Measurements from ENCODE around the gene TMEM86A. TPM values are rescaled to one million over a fixed set of nuclear protein-coding genes. Genes with fewer than 3 reads are reported as not detected.

The TMEM86A gene
- total and polyA plus RNA-seq, 2 of the 13 experiments (the other 11 are each of a cell fraction or from before 2014, with no cell fraction given) = 0.03 to 0.07 TPM

DNA sequence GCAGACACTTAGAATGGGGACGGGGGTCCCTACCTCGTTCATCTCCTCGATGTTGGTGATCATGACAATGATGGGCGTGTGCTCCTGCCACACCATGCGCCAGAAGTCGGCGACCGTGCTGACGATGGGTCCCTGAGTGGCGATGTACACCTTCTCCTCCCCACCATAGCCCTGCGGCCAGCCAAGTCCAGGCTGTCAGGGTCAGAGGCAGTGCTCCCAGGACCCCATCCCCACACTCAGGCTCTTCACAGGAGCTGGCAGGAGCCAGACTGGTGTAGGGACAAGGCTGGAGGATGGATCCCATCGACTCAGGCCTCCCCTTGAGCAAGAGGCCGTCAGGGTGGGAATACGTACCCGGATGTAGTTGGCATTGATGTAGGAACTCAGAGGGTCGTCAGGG lies 34.6 kb downstream of the TMEM86A start:
- DNase-seq (ENCODE audit: low spot score) (no peak), ATAC-seq (no peak), FAIRE-seq (no peak)
- 8% methylated on average over 5 of the region's 16 CpGs for WGBS (ENCODE audit: low lambda C conversion rate)
- no peaks in the 10 kb centered on the region for H3K9me3 ChIP-seq (ENCODE audit: low read length)
- no peaks in the 10 kb centered on the region for H3K4me1 ChIP-seq (ENCODE audit: insufficient read depth, low read length)
- H3K27me3 ChIP-seq (ENCODE audit: control insufficient read depth in 1 of 2, insufficient read depth in 2 of 2, low read length in 2 of 2) = peaks cover 6 to 52% of the 10 kb centered on the region in 2 experiments; a peak in 3 of 5 replicates
- POLR2A ChIA-PET = no interaction called here
- no TSS peak for BruUV-seq (replicated peaks)
- intact Hi-C loops (cut with micrococcal nuclease; ENCODE audit: unreplicated experiment) = loop anchor here (5.0 kb wide), 1 partner anchor 66 kb away; no protein-coding TSS in a partner anchor
- TF ChIP-seq, protein P1, sequence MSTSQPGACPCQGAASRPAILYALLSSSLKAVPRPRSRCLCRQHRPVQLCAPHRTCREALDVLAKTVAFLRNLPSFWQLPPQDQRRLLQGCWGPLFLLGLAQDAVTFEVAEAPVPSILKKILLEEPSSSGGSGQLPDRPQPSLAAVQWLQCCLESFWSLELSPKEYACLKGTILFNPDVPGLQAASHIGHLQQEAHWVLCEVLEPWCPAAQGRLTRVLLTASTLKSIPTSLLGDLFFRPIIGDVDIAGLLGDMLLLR (CRISPR knock-in tag; IDR thresholded peaks at IDR 0.05) = no peak
- TF ChIP-seq, protein P2, sequence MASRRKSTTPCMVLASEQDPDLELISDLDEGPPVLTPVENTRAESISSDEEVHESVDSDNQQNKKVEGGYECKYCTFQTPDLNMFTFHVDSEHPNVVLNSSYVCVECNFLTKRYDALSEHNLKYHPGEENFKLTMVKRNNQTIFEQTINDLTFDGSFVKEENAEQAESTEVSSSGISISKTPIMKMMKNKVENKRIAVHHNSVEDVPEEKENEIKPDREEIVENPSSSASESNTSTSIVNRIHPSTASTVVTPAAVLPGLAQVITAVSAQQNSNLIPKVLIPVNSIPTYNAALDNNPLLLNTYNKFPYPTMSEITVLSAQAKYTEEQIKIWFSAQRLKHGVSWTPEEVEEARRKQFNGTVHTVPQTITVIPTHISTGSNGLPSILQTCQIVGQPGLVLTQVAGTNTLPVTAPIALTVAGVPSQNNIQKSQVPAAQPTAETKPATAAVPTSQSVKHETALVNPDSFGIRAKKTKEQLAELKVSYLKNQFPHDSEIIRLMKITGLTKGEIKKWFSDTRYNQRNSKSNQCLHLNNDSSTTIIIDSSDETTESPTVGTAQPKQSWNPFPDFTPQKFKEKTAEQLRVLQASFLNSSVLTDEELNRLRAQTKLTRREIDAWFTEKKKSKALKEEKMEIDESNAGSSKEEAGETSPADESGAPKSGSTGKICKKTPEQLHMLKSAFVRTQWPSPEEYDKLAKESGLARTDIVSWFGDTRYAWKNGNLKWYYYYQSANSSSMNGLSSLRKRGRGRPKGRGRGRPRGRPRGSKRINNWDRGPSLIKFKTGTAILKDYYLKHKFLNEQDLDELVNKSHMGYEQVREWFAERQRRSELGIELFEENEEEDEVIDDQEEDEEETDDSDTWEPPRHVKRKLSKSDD (CRISPR knock-in tag; IDR thresholded peaks at IDR 0.05; ENCODE audit: low read depth) = no peak
- TF ChIP-seq, protein P3, sequence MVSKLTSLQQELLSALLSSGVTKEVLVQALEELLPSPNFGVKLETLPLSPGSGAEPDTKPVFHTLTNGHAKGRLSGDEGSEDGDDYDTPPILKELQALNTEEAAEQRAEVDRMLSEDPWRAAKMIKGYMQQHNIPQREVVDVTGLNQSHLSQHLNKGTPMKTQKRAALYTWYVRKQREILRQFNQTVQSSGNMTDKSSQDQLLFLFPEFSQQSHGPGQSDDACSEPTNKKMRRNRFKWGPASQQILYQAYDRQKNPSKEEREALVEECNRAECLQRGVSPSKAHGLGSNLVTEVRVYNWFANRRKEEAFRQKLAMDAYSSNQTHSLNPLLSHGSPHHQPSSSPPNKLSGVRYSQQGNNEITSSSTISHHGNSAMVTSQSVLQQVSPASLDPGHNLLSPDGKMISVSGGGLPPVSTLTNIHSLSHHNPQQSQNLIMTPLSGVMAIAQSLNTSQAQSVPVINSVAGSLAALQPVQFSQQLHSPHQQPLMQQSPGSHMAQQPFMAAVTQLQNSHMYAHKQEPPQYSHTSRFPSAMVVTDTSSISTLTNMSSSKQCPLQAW (CRISPR knock-in tag; IDR thresholded peaks at IDR 0.05) = no peak
- TF ChIP-seq, protein P4, sequence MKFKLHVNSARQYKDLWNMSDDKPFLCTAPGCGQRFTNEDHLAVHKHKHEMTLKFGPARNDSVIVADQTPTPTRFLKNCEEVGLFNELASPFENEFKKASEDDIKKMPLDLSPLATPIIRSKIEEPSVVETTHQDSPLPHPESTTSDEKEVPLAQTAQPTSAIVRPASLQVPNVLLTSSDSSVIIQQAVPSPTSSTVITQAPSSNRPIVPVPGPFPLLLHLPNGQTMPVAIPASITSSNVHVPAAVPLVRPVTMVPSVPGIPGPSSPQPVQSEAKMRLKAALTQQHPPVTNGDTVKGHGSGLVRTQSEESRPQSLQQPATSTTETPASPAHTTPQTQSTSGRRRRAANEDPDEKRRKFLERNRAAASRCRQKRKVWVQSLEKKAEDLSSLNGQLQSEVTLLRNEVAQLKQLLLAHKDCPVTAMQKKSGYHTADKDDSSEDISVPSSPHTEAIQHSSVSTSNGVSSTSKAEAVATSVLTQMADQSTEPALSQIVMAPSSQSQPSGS (CRISPR knock-in tag; IDR thresholded peaks at IDR 0.05) = no peak
- no peak for TF ChIP-seq ZNF747 (CRISPR knock-in tag; IDR thresholded peaks at IDR 0.05; ENCODE audit: borderline replicate concordance)
- H4K20me1 ChIP-seq (ENCODE audit: insufficient read depth, low read length) = no peaks in the 10 kb centered on the region
- no peaks in the 10 kb centered on the region for H3K79me2 ChIP-seq (ENCODE audit: insufficient read depth, low read length)
- H3K4me3 ChIP-seq (replicated peaks in 1 of 3; ENCODE audit: insufficient read depth in 1 of 3, low read depth in 2 of 3, low read length in 3 of 3) = no peak overlapping the region
- H2AFZ ChIP-seq (ENCODE audit: low read length) = no peak overlapping the region
- no peaks in the 10 kb centered on the region for H3K36me3 ChIP-seq (replicated peaks in 1 of 2; ENCODE audit: control insufficient read depth in 1 of 2, insufficient read depth in 2 of 2, low read length in 2 of 2)
- CTCF ChIA-PET (ENCODE audit: low intra/inter-chr PET ratio, low total read pairs) = interaction anchor here (2.0 kb wide), 1 partner anchor 193 kb away, joined by 9 read pairs; no protein-coding TSS in a partner anchor
- in situ Hi-C loops (cut with HindIII; ENCODE audit: extremely low pct_ligation_motif_present, low pct_unique_long_range_greater_than_20kb) = loop anchor here (10.0 kb wide), 2 partner anchors 188 to 618 kb away; no protein-coding TSS in a partner anchor
- H3K4me2 ChIP-seq (ENCODE audit: low read depth, low read length) = no peak overlapping the region
- H3K27ac ChIP-seq (ENCODE audit: extremely low read length, insufficient read depth, low read length) = no peak overlapping the region
- no peak overlapping the region for H3K9ac ChIP-seq (ENCODE audit: insufficient read depth, low read depth, low read length)
